ENCODE results near the gene ROR1. TPM values are rescaled to one million over a fixed set of nuclear protein-coding genes. Genes with fewer than 3 reads are reported as not detected.

The ROR1 gene
- total and polyA plus RNA-seq, 2 donors (not counting 1 experiment from before 2014, with no cell fraction given), result 0.46 to 16.0 TPM

GRCh38 chr1:64199154-64199553 lies 425.3 kb downstream of the ROR1 start:
- no peak overlapping the region for H3K4me3 Mint-ChIP-seq
- Histone ChIP-seq H4K20me1 (ENCODE audit: control insufficient read depth, insufficient read depth, low read length, poor library complexity, severe bottlenecking) (no peaks in the 10 kb centered on the region), H3K36me3 (replicated peaks in 1 of 2; ENCODE audit: control extremely low read depth in 1 of 2, control insufficient read depth in 1 of 2, extremely low read depth in 1 of 2, insufficient read depth in 2 of 2, low read length in 1 of 2) (no peaks in the 10 kb centered on the region), H3K79me2 (ENCODE audit: control insufficient read depth, insufficient read depth, low read length) (no peaks in the 10 kb centered on the region), H3K27me3 (replicated peaks in 1 of 4; ENCODE audit: control extremely low read depth in 1 of 4, control insufficient read depth in 3 of 4, insufficient read depth in 4 of 4, low read length in 3 of 4) (no peaks in the 10 kb centered on the region), H3K4me1 (ENCODE audit: control insufficient read depth in 2 of 2, insufficient read depth in 2 of 2, low read length in 2 of 2) (no peaks in the 10 kb centered on the region), H3K27ac (ENCODE audit: low read length in 2 of 2) (no peak overlapping the region), H3K9me3 (ENCODE audit: control extremely low read depth in 1 of 3, control insufficient read depth in 2 of 3, insufficient read depth in 1 of 3, low read length in 2 of 3) (no peaks in the 10 kb centered on the region), H2AFZ (ENCODE audit: insufficient read depth, low read depth, low read length, poor library complexity, severe bottlenecking) (no peak overlapping the region), H3K4me2 (replicated peaks; ENCODE audit: low read depth, low read length, poor library complexity, severe bottlenecking) (no peak overlapping the region), H3K4me3 (ENCODE audit: control extremely low read depth in 1 of 5, extremely low read depth in 1 of 5, insufficient read depth in 1 of 5, low read depth in 2 of 5, low read length in 4 of 5) (no peak overlapping the region), H3K9ac (ENCODE audit: low read length) (no peak overlapping the region)
- H3K27me3 Mint-ChIP-seq, result peaks cover 7% of the 10 kb centered on the region
- no CpG with 5 or more reads among the region's 2 CpGs for WGBS (ENCODE audit: insufficient coverage)
- no peak for DNase-seq
- H3K9me3 Mint-ChIP-seq (ENCODE audit: insufficient read depth), result no peaks in the 10 kb centered on the region
- TF ChIP-seq EZH2 (IDR thresholded peaks at IDR 0.05; ENCODE audit: borderline replicate concordance, insufficient read depth, low read depth, low read length, poor library complexity, severe bottlenecking) (no peak), CTCF (IDR thresholded peaks at IDR 0.05) (no peak)
- H3K4me1 Mint-ChIP-seq, result no peaks in the 10 kb centered on the region
- no peak for ATAC-seq (ENCODE audit: low read depth)
- H3K27ac Mint-ChIP-seq, result no peak overlapping the region
- ChIA-PET POLR2A (no interaction called here), CTCF (no interaction called here)
- intact Hi-C loops (cut with micrococcal nuclease), result no loop called here

- Histone ChIP-seq H4K20me1 (ENCODE audit: control insufficient read depth, insufficient read depth, low read length, poor library complexity, severe bottlenecking) (no peaks in the 10 kb centered on the region), H3K27ac (ENCODE audit: low read length in 2 of 2) (no peak overlapping the region), H3K4me3 (ENCODE audit: control extremely low read depth in 1 of 5, extremely low read depth in 1 of 5, insufficient read depth in 1 of 5, low read depth in 2 of 5, low read length in 4 of 5) (no peak overlapping the region), H3K4me1 (ENCODE audit: control insufficient read depth in 2 of 2, insufficient read depth in 2 of 2, low read length in 2 of 2) (no peaks in the 10 kb centered on the region), H3K9me3 (ENCODE audit: control extremely low read depth in 1 of 3, control insufficient read depth in 2 of 3, insufficient read depth in 1 of 3, low read length in 2 of 3) (no peaks in the 10 kb centered on the region), H3K9ac (ENCODE audit: low read length) (no peak overlapping the region), H3K4me2 (replicated peaks; ENCODE audit: low read depth, low read length, poor library complexity, severe bottlenecking) (no peak overlapping the region), H2AFZ (ENCODE audit: insufficient read depth, low read depth, low read length, poor library complexity, severe bottlenecking) (no peak overlapping the region), H3K36me3 (replicated peaks in 1 of 2; ENCODE audit: control extremely low read depth in 1 of 2, control insufficient read depth in 1 of 2, extremely low read depth in 1 of 2, insufficient read depth in 2 of 2, low read length in 1 of 2) (no peaks in the 10 kb centered on the region), H3K79me2 (ENCODE audit: control insufficient read depth, insufficient read depth, low read length) (no peaks in the 10 kb centered on the region), H3K27me3 (replicated peaks in 1 of 4; ENCODE audit: control extremely low read depth in 1 of 4, control insufficient read depth in 3 of 4, insufficient read depth in 4 of 4, low read length in 3 of 4) (peaks cover 0 to 4% (median 0%) of the 10 kb centered on the region in 4 experiments)
- intact Hi-C loops (cut with micrococcal nuclease), result no loop called here
- ChIA-PET CTCF (no interaction called here), POLR2A (no interaction called here)
- Mint-ChIP-seq H3K27ac (no peak overlapping the region), H3K4me3 (no peak overlapping the region), H3K9me3 (ENCODE audit: insufficient read depth) (no peaks in the 10 kb centered on the region), H3K27me3 (peaks cover 11% of the 10 kb centered on the region), H3K4me1 (no peaks in the 10 kb centered on the region)
- no peak for TF ChIP-seq CTCF (IDR thresholded peaks at IDR 0.05)
- TF ChIP-seq EZH2 (IDR thresholded peaks at IDR 0.05; ENCODE audit: borderline replicate concordance, insufficient read depth, low read depth, low read length, poor library complexity, severe bottlenecking), result no peak
- WGBS (ENCODE audit: insufficient coverage), result no CpG with 5 or more reads among the region's 1 CpG
- ATAC-seq (ENCODE audit: low read depth) (no peak), DNase-seq (no peak)
Measured at GRCh38 chr1:64200064-64200463, 426.2 kb downstream of the ROR1 start.
